WTC11 (cell line): Measurements from ENCODE around the gene ESR2. TPM values are rescaled to one million over a fixed set of nuclear protein-coding genes. Genes with fewer than 3 reads are reported as not detected.

ENCODE experiments used
- ATAC-seq: fragments of 200-7000 bp; cut with Tn5 transposase; 2 replicates; pipeline ENCODE4 v1.10.0; 2021; ENCODE audit warnings: mild to moderate bottlenecking, moderate library complexity
- CTCF ChIA-PET: fragments of 300-600 bp; sonication (Branson Sonifier 250); formaldehyde crosslinking; loops from one replicate; lab custom pipeline; 2021; ENCODE audit warnings: antibody characterized with exemption; lab: Charles Lee
- POLR2A ChIA-PET: fragments of 350-600 bp; sonication (Branson Sonifier 250); formaldehyde crosslinking; loops from one replicate; lab custom pipeline; 2021; ENCODE audit warnings: antibody characterized with exemption; lab: Charles Lee
- DNase-seq: peaks from one replicate; pipeline ENCODE4 v3.0.0; 2021; ENCODE audit warnings: low spot score
- H3K27ac Mint-ChIP-seq: 2 replicates; pipeline ENCODE4 v1.8.0; 2021; ENCODE audit warnings: mixed read lengths
- H3K27me3 Mint-ChIP-seq: 2 replicates; pipeline ENCODE4 v1.8.0; 2021; ENCODE audit warnings: low read depth, mild to moderate bottlenecking, moderate library complexity, mixed read lengths
- H3K36me3 Mint-ChIP-seq: 2 replicates; pipeline ENCODE4 v1.8.0; 2021; ENCODE audit warnings: mixed read lengths
- H3K4me1 Mint-ChIP-seq: 2 replicates; pipeline ENCODE4 v1.8.0; 2022; ENCODE audit warnings: mixed read lengths
- H3K4me3 Mint-ChIP-seq: 2 replicates; pipeline ENCODE4 v1.8.0; 2021; ENCODE audit warnings: mild to moderate bottlenecking, moderate library complexity, mixed read lengths
- H3K9me3 Mint-ChIP-seq: 2 replicates; pipeline ENCODE4 v1.8.0; 2021; ENCODE audit warnings: mixed read lengths
- EMX1 ChIP-seq: fragments of 250-450 bp; sonication (Bioruptor Pico); IDR thresholded peaks from 2 replicates; pipeline ENCODE4 v1.8.0; 2021; ENCODE audit warnings: mild to moderate bottlenecking
- ETV6 ChIP-seq: sonication (generic); formaldehyde crosslinking; IDR thresholded peaks from 2 replicates; pipeline ENCODE4 v1.8.1; 2022; ENCODE audit warnings: mild to moderate bottlenecking, missing genetic modification reagents
- FOXK1 ChIP-seq: sonication (generic); formaldehyde crosslinking; IDR thresholded peaks from 2 replicates; pipeline ENCODE4 v1.8.0; 2022; ENCODE audit warnings: mild to moderate bottlenecking, moderate library complexity, missing genetic modification reagents
- IRF2 ChIP-seq: sonication (generic); formaldehyde crosslinking; IDR thresholded peaks from 2 replicates; pipeline ENCODE4 v1.8.0; 2022; ENCODE audit warnings: low read depth, missing genetic modification reagents, borderline replicate concordance
- NFATC4 ChIP-seq: fragments of 250-450 bp; sonication (Bioruptor Pico); IDR thresholded peaks from 2 replicates; pipeline ENCODE4 v1.9.0; 2021; ENCODE audit warnings: mild to moderate bottlenecking
- NFE2L1 ChIP-seq: sonication (generic); formaldehyde crosslinking; IDR thresholded peaks from 2 replicates; pipeline ENCODE4 v1.8.1; 2023; ENCODE audit warnings: missing genetic modification reagents
- SMAD3 ChIP-seq: sonication (generic); formaldehyde crosslinking; IDR thresholded peaks from 2 replicates; pipeline ENCODE4 v1.8.0; 2022; ENCODE audit warnings: missing genetic modification reagents, mild to moderate bottlenecking, borderline replicate concordance
- SP1 ChIP-seq: sonication (generic); formaldehyde crosslinking; conservative IDR thresholded peaks from 2 replicates; pipeline ENCODE4 v1.8.1; 2022; ENCODE audit warnings: missing genetic modification reagents
- TEAD1 ChIP-seq: sonication (generic); formaldehyde crosslinking; IDR thresholded peaks from 2 replicates; pipeline ENCODE4 v1.8.0; 2022; ENCODE audit warnings: mild to moderate bottlenecking, missing genetic modification reagents
- TEAD4 ChIP-seq: sonication (generic); formaldehyde crosslinking; IDR thresholded peaks from 2 replicates; pipeline ENCODE4 v1.8.0; 2022; ENCODE audit warnings: mild to moderate bottlenecking, missing genetic modification reagents
- ZNF423 ChIP-seq: fragments of 250-450 bp; sonication (Bioruptor Pico); IDR thresholded peaks from 2 replicates; pipeline ENCODE4 v2.1.2; 2022; ENCODE audit warnings: mild to moderate bottlenecking, moderate library complexity
- total RNA-seq: library from RNA; stranded (reverse); gene quantifications from 3 replicates; pipeline ENCODE4 v1.2.3, GENCODE V29; 2021
- TF ChIP-seq, protein P1 (sequence below): sonication (generic); formaldehyde crosslinking; IDR thresholded peaks from 2 replicates; pipeline ENCODE4 v1.8.0; 2022; ENCODE audit warnings: mild to moderate bottlenecking, missing genetic modification reagents
- TF ChIP-seq, protein P2 (sequence below): fragments of 250-450 bp; sonication (Bioruptor Pico); IDR thresholded peaks from 2 replicates; pipeline ENCODE4 v2.1.2; 2022; ENCODE audit warnings: mild to moderate bottlenecking, moderate library complexity
- TF ChIP-seq, protein P3 (sequence below): sonication (generic); formaldehyde crosslinking; IDR thresholded peaks from 2 replicates; pipeline ENCODE4 v1.8.0; 2022; ENCODE audit warnings: mild to moderate bottlenecking, missing genetic modification reagents
- TF ChIP-seq, protein P4 (sequence below): fragments of 250-450 bp; sonication (Bioruptor Pico); IDR thresholded peaks from 2 replicates; pipeline ENCODE4 v1.9.0; 2021; ENCODE audit warnings: moderate library complexity, mild to moderate bottlenecking, inconsistent platforms, borderline replicate concordance
- TF ChIP-seq, protein P5 (sequence below): fragments of 200-600 bp; IDR thresholded peaks from 2 replicates; pipeline ENCODE4 v1.8.0; 2022; ENCODE audit warnings: antibody characterized with exemption
- TF ChIP-seq, protein P6 (sequence below): sonication (generic); formaldehyde crosslinking; IDR thresholded peaks from 2 replicates; pipeline ENCODE4 v1.8.1; 2023; ENCODE audit warnings: mild to moderate bottlenecking, moderate library complexity, missing genetic modification reagents
- TF ChIP-seq, protein P7 (sequence below): sonication (generic); formaldehyde crosslinking; IDR thresholded peaks from 2 replicates; pipeline ENCODE4 v1.8.0; 2022; ENCODE audit warnings: mild to moderate bottlenecking, missing genetic modification reagents
- TF ChIP-seq, protein P8 (sequence below): sonication (generic); formaldehyde crosslinking; IDR thresholded peaks from 2 replicates; pipeline ENCODE4 v1.8.1; 2023; ENCODE audit warnings: mild to moderate bottlenecking, missing genetic modification reagents, moderate library complexity
- TF ChIP-seq, protein P9 (sequence below): sonication (generic); formaldehyde crosslinking; IDR thresholded peaks from 2 replicates; pipeline ENCODE4 v1.8.0; 2023; ENCODE audit warnings: mild to moderate bottlenecking, missing genetic modification reagents

ESR2 gene
- total RNA-seq, 1 experiment from 2014 or later: 0.50 TPM

DNA sequence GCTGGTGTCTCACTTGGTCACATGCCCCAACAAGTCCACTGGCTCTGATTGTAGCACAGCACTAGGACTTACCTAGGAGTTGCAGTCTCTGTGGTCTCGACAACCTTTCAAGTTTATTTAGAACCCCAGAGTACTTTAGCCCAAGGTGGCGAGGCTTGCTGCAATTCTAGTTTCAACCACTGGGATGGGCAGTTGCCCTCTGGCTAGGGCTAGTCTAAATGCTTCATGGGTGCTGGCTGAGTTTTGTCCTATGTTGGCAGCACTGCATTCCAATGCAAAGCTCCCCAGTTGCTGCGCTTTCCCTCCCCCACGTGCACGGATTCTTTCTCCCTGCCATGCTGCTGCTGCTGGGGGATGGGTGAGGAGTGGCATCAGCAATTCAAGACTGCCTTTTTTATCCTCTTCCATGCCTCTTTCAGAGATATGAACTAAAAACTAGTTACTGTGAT is 233.5 kb downstream of the ESR2 start:
- CTCF ChIA-PET: interaction anchor here (0.6 to 1.8 kb wide), 11 partner anchors 9 to 268 kb away, joined by 3 to 9 read pairs (median 5); partner anchors contain the start of gene ESR2
- H3K4me1 Mint-ChIP-seq: peaks cover 25% of the 10 kb centered on the region
- DNase-seq: peak; percentile 79
- no peaks in the 10 kb centered on the region for H3K27me3 Mint-ChIP-seq
- peak overlapping the region; percentile 82 for H3K27ac Mint-ChIP-seq
- H3K9me3 Mint-ChIP-seq: no peaks in the 10 kb centered on the region
- H3K4me3 Mint-ChIP-seq: peak overlapping the region; percentile 4; the same call in 1 of the 2 replicates
- POLR2A ChIA-PET: no interaction called here
- H3K36me3 Mint-ChIP-seq: peaks cover 13% of the 10 kb centered on the region
- ATAC-seq: peak; percentile 99
- TF ChIP-seq FOXK1 (CRISPR knock-in tag) (peak; percentile 35; the same call in 1 of the 2 replicates), NFE2L1 (CRISPR knock-in tag) (no peak), IRF2 (CRISPR knock-in tag) (no peak), ZNF423 (CRISPR knock-in tag) (peak; percentile 20; the same call in 1 of the 2 replicates), SP1 (CRISPR knock-in tag) (peak; percentile 43; the same call in 1 of the 2 replicates), TEAD1 (CRISPR knock-in tag) (peak; percentile 91; the same call in 1 of the 2 replicates), ETV6 (peak; percentile 65; the same call in 1 of the 2 replicates), EMX1 (0 out of 2 replicates have a peak, but pooled peaks have one; percentile 23), TEAD4 (CRISPR knock-in tag) (peak; percentile 46; the same call in 1 of the 2 replicates), NFATC4 (CRISPR knock-in tag) (no peak), SMAD3 (CRISPR knock-in tag) (0 out of 2 replicates have a peak, but pooled peaks have one; percentile 39)
- TF ChIP-seq, protein P1, sequence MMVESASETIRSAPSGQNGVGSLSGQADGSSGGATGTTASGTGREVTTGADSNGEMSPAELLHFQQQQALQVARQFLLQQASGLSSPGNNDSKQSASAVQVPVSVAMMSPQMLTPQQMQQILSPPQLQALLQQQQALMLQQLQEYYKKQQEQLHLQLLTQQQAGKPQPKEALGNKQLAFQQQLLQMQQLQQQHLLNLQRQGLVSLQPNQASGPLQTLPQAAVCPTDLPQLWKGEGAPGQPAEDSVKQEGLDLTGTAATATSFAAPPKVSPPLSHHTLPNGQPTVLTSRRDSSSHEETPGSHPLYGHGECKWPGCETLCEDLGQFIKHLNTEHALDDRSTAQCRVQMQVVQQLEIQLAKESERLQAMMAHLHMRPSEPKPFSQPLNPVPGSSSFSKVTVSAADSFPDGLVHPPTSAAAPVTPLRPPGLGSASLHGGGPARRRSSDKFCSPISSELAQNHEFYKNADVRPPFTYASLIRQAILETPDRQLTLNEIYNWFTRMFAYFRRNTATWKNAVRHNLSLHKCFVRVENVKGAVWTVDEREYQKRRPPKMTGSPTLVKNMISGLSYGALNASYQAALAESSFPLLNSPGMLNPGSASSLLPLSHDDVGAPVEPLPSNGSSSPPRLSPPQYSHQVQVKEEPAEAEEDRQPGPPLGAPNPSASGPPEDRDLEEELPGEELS (CRISPR knock-in tag): peak; percentile 33; the same call in 1 of the 2 replicates
- TF ChIP-seq, protein P2, sequence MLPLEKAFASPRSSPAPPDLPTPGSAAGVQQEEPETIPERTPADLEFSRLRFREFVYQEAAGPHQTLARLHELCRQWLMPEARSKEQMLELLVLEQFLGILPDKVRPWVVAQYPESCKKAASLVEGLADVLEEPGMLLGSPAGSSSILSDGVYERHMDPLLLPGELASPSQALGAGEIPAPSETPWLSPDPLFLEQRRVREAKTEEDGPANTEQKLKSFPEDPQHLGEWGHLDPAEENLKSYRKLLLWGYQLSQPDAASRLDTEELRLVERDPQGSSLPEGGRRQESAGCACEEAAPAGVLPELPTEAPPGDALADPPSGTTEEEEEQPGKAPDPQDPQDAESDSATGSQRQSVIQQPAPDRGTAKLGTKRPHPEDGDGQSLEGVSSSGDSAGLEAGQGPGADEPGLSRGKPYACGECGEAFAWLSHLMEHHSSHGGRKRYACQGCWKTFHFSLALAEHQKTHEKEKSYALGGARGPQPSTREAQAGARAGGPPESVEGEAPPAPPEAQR (CRISPR knock-in tag): 0 out of 2 replicates have a peak, but pooled peaks have one; percentile 75
- TF ChIP-seq, protein P3, sequence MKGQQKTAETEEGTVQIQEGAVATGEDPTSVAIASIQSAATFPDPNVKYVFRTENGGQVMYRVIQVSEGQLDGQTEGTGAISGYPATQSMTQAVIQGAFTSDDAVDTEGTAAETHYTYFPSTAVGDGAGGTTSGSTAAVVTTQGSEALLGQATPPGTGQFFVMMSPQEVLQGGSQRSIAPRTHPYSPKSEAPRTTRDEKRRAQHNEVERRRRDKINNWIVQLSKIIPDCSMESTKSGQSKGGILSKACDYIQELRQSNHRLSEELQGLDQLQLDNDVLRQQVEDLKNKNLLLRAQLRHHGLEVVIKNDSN (CRISPR knock-in tag): peak; percentile 30; the same call in 1 of the 2 replicates
- TF ChIP-seq, protein P4, sequence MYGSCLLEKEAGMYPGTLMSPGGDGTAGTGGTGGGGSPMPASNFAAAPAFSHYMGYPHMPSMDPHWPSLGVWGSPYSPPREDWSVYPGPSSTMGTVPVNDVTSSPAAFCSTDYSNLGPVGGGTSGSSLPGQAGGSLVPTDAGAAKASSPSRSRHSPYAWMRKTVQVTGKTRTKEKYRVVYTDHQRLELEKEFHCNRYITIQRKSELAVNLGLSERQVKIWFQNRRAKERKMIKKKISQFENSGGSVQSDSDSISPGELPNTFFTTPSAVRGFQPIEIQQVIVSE (CRISPR knock-in tag): no peak
- TF ChIP-seq, protein P5, sequence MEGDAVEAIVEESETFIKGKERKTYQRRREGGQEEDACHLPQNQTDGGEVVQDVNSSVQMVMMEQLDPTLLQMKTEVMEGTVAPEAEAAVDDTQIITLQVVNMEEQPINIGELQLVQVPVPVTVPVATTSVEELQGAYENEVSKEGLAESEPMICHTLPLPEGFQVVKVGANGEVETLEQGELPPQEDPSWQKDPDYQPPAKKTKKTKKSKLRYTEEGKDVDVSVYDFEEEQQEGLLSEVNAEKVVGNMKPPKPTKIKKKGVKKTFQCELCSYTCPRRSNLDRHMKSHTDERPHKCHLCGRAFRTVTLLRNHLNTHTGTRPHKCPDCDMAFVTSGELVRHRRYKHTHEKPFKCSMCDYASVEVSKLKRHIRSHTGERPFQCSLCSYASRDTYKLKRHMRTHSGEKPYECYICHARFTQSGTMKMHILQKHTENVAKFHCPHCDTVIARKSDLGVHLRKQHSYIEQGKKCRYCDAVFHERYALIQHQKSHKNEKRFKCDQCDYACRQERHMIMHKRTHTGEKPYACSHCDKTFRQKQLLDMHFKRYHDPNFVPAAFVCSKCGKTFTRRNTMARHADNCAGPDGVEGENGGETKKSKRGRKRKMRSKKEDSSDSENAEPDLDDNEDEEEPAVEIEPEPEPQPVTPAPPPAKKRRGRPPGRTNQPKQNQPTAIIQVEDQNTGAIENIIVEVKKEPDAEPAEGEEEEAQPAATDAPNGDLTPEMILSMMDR: peak; percentile 74
- TF ChIP-seq, protein P6, sequence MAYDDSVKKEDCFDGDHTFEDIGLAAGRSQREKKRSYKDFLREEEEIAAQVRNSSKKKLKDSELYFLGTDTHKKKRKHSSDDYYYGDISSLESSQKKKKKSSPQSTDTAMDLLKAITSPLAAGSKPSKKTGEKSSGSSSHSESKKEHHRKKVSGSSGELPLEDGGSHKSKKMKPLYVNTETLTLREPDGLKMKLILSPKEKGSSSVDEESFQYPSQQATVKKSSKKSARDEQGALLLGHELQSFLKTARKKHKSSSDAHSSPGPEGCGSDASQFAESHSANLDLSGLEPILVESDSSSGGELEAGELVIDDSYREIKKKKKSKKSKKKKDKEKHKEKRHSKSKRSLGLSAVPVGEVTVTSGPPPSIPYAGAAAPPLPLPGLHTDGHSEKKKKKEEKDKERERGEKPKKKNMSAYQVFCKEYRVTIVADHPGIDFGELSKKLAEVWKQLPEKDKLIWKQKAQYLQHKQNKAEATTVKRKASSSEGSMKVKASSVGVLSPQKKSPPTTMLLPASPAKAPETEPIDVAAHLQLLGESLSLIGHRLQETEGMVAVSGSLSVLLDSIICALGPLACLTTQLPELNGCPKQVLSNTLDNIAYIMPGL (CRISPR knock-in tag): no peak
- TF ChIP-seq, protein P7, sequence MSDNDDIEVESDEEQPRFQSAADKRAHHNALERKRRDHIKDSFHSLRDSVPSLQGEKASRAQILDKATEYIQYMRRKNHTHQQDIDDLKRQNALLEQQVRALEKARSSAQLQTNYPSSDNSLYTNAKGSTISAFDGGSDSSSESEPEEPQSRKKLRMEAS: peak; percentile 84
- TF ChIP-seq, protein P8, sequence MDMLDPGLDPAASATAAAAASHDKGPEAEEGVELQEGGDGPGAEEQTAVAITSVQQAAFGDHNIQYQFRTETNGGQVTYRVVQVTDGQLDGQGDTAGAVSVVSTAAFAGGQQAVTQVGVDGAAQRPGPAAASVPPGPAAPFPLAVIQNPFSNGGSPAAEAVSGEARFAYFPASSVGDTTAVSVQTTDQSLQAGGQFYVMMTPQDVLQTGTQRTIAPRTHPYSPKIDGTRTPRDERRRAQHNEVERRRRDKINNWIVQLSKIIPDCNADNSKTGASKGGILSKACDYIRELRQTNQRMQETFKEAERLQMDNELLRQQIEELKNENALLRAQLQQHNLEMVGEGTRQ (CRISPR knock-in tag): peak; percentile 55; the same call in 1 of the 2 replicates
- TF ChIP-seq, protein P9, sequence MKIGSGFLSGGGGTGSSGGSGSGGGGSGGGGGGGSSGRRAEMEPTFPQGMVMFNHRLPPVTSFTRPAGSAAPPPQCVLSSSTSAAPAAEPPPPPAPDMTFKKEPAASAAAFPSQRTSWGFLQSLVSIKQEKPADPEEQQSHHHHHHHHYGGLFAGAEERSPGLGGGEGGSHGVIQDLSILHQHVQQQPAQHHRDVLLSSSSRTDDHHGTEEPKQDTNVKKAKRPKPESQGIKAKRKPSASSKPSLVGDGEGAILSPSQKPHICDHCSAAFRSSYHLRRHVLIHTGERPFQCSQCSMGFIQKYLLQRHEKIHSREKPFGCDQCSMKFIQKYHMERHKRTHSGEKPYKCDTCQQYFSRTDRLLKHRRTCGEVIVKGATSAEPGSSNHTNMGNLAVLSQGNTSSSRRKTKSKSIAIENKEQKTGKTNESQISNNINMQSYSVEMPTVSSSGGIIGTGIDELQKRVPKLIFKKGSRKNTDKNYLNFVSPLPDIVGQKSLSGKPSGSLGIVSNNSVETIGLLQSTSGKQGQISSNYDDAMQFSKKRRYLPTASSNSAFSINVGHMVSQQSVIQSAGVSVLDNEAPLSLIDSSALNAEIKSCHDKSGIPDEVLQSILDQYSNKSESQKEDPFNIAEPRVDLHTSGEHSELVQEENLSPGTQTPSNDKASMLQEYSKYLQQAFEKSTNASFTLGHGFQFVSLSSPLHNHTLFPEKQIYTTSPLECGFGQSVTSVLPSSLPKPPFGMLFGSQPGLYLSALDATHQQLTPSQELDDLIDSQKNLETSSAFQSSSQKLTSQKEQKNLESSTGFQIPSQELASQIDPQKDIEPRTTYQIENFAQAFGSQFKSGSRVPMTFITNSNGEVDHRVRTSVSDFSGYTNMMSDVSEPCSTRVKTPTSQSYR: peak; percentile 93
